K562 (cell line): ENCODE measurements around the gene TTLL11. TPM values are rescaled to one million over a fixed set of nuclear protein-coding genes. Genes with fewer than 3 reads are reported as not detected.

ENCODE experiments used
- ATAC-seq: fragments of 200-7000 bp; cut with Tn5 transposase; 3 replicates; pipeline ENCODE4 v1.9.1; 2020; ENCODE audit warnings: moderate library complexity
- BruUV-seq: library from RNA; stranded (reverse); fragments of 400-500 nt; replicated peaks from 2 replicates; lab custom pipeline; 2021; lab: Mats Ljungman, UMichigan
- CTCF ChIA-PET: fragments of 300-600 bp; formaldehyde crosslinking; extraction: SDS; loops from one replicate; lab custom pipeline; 2021; ENCODE audit warnings: low intra/inter-chr PET ratio; lab: Yijun Ruan, JAX
- POLR2A ChIA-PET: fragments of 300-600, 350-650 bp; sonication (Branson Sonifier 250); formaldehyde crosslinking; extraction: SDS; loops from one replicate; lab custom pipeline; 2021; ENCODE audit warnings: antibody characterized with exemption, inconsistent platforms; lab: Yijun Ruan, JAX
- DNase-seq, 4 experiments: peaks; one replicate each; pipeline versions ENCODE4 v3.0.0 to v3.0.0-alpha.2; 2011 to 2018; ENCODE audit warnings: low spot score in 3 of 4, mixed read lengths in 3 of 4; ENCODE audit errors: extremely low read depth in 1 of 4
- FAIRE-seq: peaks from 2 replicates; lab custom pipeline; 2011; peaks lifted over from hg19 to GRCh38; lab: Jason Lieb, UNC
- H2AFZ ChIP-seq: 2 replicates; pipeline ENCODE4 v1.6.0; 2011; ENCODE audit warnings: low read depth, low read length, control low read depth, inconsistent platforms
- H3K27ac ChIP-seq: fragments of 200-600 bp; 3 replicates; pipeline ENCODE4 v1.8.0; 2011; ENCODE audit warnings: low read depth, mild to moderate bottlenecking, control low read depth, inconsistent platforms, low read length, moderate library complexity, mixed read lengths; ENCODE audit errors: extremely low read depth
- H3K27me3 ChIP-seq, 2 experiments: fragments of 300-600 bp in 1 of 2; 2 replicates in 1 of 2; 3 replicates in 1 of 2; pipeline versions ENCODE4 v1.6.0 to v1.8.0; 2011; ENCODE audit warnings: inconsistent platforms in 2 of 2, low read length in 2 of 2, mild to moderate bottlenecking in 1 of 2, mixed read lengths in 1 of 2, moderate library complexity in 1 of 2; ENCODE audit not compliant: control insufficient read depth in 2 of 2, insufficient read depth in 2 of 2
- H3K36me3 ChIP-seq: fragments of 300-600 bp; 3 replicates; pipeline ENCODE4 v1.8.0; 2011; ENCODE audit warnings: mild to moderate bottlenecking, low read length, inconsistent platforms; ENCODE audit not compliant: control insufficient read depth, insufficient read depth
- H3K4me1 ChIP-seq, 2 experiments: fragments of 200-600 bp in 1 of 2; replicated peaks in 1 of 2; 2 replicates in 1 of 2; 3 replicates in 1 of 2; pipeline versions ENCODE4 v1.5.1 to v1.8.0; 2011; ENCODE audit warnings: inconsistent platforms in 2 of 2, low read length in 2 of 2, mild to moderate bottlenecking in 1 of 2, mixed read lengths in 1 of 2, moderate library complexity in 1 of 2; ENCODE audit not compliant: control insufficient read depth in 2 of 2, insufficient read depth in 2 of 2
- H3K4me2 ChIP-seq: 2 replicates; pipeline ENCODE4 v1.6.1; 2011; ENCODE audit warnings: low read length, control low read depth, inconsistent platforms, mixed read lengths; ENCODE audit not compliant: insufficient read depth
- H3K4me3 ChIP-seq: fragments of 200-600 bp; sonication (generic), shearing (Covaris generic); 2 replicates; pipeline ENCODE4 v1.5.1; 2016; ENCODE audit warnings: control low read depth, inconsistent platforms
- H3K79me2 ChIP-seq: fragments of 200-600 bp; 3 replicates; pipeline ENCODE4 v1.8.0; 2011; ENCODE audit warnings: low read length, inconsistent platforms; ENCODE audit not compliant: control insufficient read depth, insufficient read depth
- H3K9ac ChIP-seq, 2 experiments: 2 replicates each; pipeline versions ENCODE4 v1.6.0 to v1.6.1; 2011; ENCODE audit warnings: low read depth in 2 of 2, low read length in 2 of 2, control low read depth in 1 of 2, inconsistent platforms in 1 of 2, mild to moderate bottlenecking in 1 of 2, mixed read lengths in 1 of 2; ENCODE audit not compliant: insufficient read depth in 1 of 2
- H3K9me1 ChIP-seq: one replicate; pipeline ENCODE4 v1.6.0; 2011; ENCODE audit warnings: inconsistent platforms, mild to moderate bottlenecking, low read length, moderate library complexity; ENCODE audit not compliant: control insufficient read depth, insufficient read depth
- H3K9me3 ChIP-seq: replicated peaks from 2 replicates; pipeline ENCODE4 v1.5.1; 2011; ENCODE audit warnings: low read depth, low read length, inconsistent platforms; ENCODE audit not compliant: control insufficient read depth, insufficient read depth
- H4K20me1 ChIP-seq: replicated peaks from 2 replicates; pipeline ENCODE4 v1.6.1; 2011; ENCODE audit warnings: low read length, inconsistent platforms, mixed read lengths; ENCODE audit not compliant: control insufficient read depth, insufficient read depth
- ARID3B ChIP-seq: fragments of 250-450 bp; sonication (Bioruptor Pico); IDR thresholded peaks from 2 replicates; pipeline ENCODE4 v1.4.0; 2020; ENCODE audit warnings: borderline replicate concordance
- CBFA2T3 ChIP-seq: fragments of 450-650 bp; IDR thresholded peaks from 2 replicates; pipeline ENCODE4 v1.6.1; 2017
- CHAMP1 ChIP-seq: fragments of 450-650 bp; IDR thresholded peaks from 2 replicates; pipeline ENCODE4 v1.6.1; 2016; ENCODE audit warnings: mild to moderate bottlenecking
- ELF2 ChIP-seq: fragments of 250-450 bp; sonication (Bioruptor Pico); IDR thresholded peaks from 2 replicates; pipeline ENCODE4 v1.5.0; 2021; ENCODE audit warnings: mild to moderate bottlenecking
- NR0B1 ChIP-seq: fragments of 450-650 bp; IDR thresholded peaks from one replicate; pipeline ENCODE4 v1.6.1; 2018; ENCODE audit warnings: mild to moderate bottlenecking, moderate library complexity; ENCODE audit not compliant: partially characterized antibody
- SLC30A9 ChIP-seq: fragments of 250-450 bp; sonication (Bioruptor Pico); IDR thresholded peaks from 2 replicates; pipeline ENCODE4 v1.8.0; 2022; ENCODE audit warnings: mild to moderate bottlenecking, moderate library complexity
- SMC3 ChIP-seq: conservative IDR thresholded peaks from 2 replicates; pipeline ENCODE4 v1.6.1; 2011; ENCODE audit warnings: low read depth, low read length, improper control_type of control experiment; ENCODE audit not compliant: insufficient read depth
- SNRNP70 ChIP-seq: fragments of 200-400 bp; formaldehyde crosslinking; optimal IDR thresholded peaks from 2 replicates; pipeline ENCODE3; 2017; ENCODE audit warnings: low read depth, low read length
- TEAD1 ChIP-seq, 2 experiments: fragments of 450-650 bp in 1 of 2; sonication (generic) in 1 of 2; formaldehyde crosslinking; IDR thresholded peaks; 2 replicates each; pipeline versions ENCODE4 v1.4.0 to v1.8.0; 2020 to 2022; ENCODE audit warnings: mild to moderate bottlenecking in 2 of 2, missing genetic modification reagents in 1 of 2
- ZMIZ1 ChIP-seq, 2 experiments: fragments of 150-350 bp in 1 of 2; IDR thresholded peaks; 2 replicates each; pipeline ENCODE4 v1.6.1; 2012 to 2016; ENCODE audit warnings: low read depth in 2 of 2, low read length in 2 of 2, mild to moderate bottlenecking in 1 of 2, moderate library complexity in 1 of 2
- ZSCAN32 ChIP-seq: fragments of 450-650 bp; formaldehyde crosslinking; IDR thresholded peaks from 2 replicates; pipeline ENCODE4 v1.4.0; 2020; ENCODE audit warnings: mild to moderate bottlenecking, moderate library complexity
- WGBS: fragments of 100-300 bp; shearing (Covaris generic); methylation state at CpG from one replicate; pipeline ENCODE4 v1.1.6; 2016; ENCODE audit warnings: low coverage, mixed read lengths; ENCODE audit not compliant: insufficient coverage; ENCODE audit errors: missing lambda C conversion rate; 5-methylcytosine and 5-hydroxymethylcytosine counted together
- in situ Hi-C: fragments of 300-500 bp; cut with MboI; formaldehyde crosslinking; loops from 4 replicates; pipeline ENCODE4 v1.15.0; 2018; ENCODE audit warnings: inconsistent platforms, mixed read lengths
- intact Hi-C: fragments of 100-400 bp; cut with micrococcal nuclease; formaldehyde crosslinking; loops from 2 replicates; pipeline ENCODE4 v1.14.2; 2022
- polyA plus RNA-seq, 8 experiments: library from polyadenylated mRNA; depleted of rRNA in 4 of 8; stranded (reverse) in 5 of 8; unstranded in 3 of 8; fragments of >200 nt; fragmentation: Nextera tagmentation in 2 of 8; fragmentation: Illumina TruSeq in 1 of 8; extraction: Ambion mirVana in 2 of 8; extraction: Trizol in 1 of 8; gene quantifications; 2 replicates each; pipeline versions ENCODE4 v1.2.1 to v1.2.3, GENCODE V29; 2011 to 2014; ENCODE audit warnings: inconsistent platforms in 1 of 8, missing spikeins in 1 of 8
- total RNA-seq, 7 experiments: library from RNA; depleted of rRNA in 6 of 7; stranded (reverse); fragments of >200 nt in 6 of 7; fragmentation: Illumina TruSeq in 2 of 7; extraction: Trizol in 2 of 7; gene quantifications; 2 replicates each; pipeline versions ENCODE4 v1.2.1 to v1.2.3, GENCODE V29; 2011 to 2021; ENCODE audit warnings: low replicate concordance in 1 of 7

The TTLL11 gene
- total and polyA plus RNA-seq, 9 of the 15 experiments (the other 6 are each of a cell fraction or from before 2014, with no cell fraction given): 0.83 to 4.4 (median 2.7) TPM

- TF ChIP-seq ZMIZ1 (IDR thresholded peaks at IDR 0.05; ENCODE audit: low read depth in 2 of 2, low read length in 2 of 2) (no peak), ZSCAN32 (CRISPR knock-in tag) (no peak), CBFA2T3 (peak; percentile 68), SLC30A9 (CRISPR knock-in tag) (no peak), TEAD1 (CRISPR knock-in tag; IDR thresholded peaks at IDR 0.05) (peak in 1 of 2 experiments; percentile 47; a peak in 1 of 4 replicates)
Observed at GRCh38 chr9:121902461-121903135, 190.5 kb downstream of the TTLL11 start (continued).

- intact Hi-C loops: no loop called here
- H3K9me3 ChIP-seq: no peaks in the 10 kb centered on the region; the same call in 1 of the 2 replicates
- FAIRE-seq (no peak), ATAC-seq (no peak), DNase-seq (no peak)
- no peak overlapping the region for H3K27ac ChIP-seq
- 5% methylated on average over 3 of the region's 3 CpGs for WGBS
- no peaks in the 10 kb centered on the region for H4K20me1 ChIP-seq
- H3K9me1 ChIP-seq: no peaks in the 10 kb centered on the region
- in situ Hi-C loops: no loop called here
- H3K4me3 ChIP-seq: no peak overlapping the region
- BruUV-seq: no TSS peak
- H3K4me2 ChIP-seq: no peak overlapping the region
- no peak overlapping the region for H3K9ac ChIP-seq
- no peak overlapping the region for H2AFZ ChIP-seq
- POLR2A ChIA-PET: no interaction called here
- H3K27me3 ChIP-seq: peaks cover 5 to 7% of the 10 kb centered on the region in 2 experiments; a peak in 2 of 5 replicates
- H3K36me3 ChIP-seq: no peaks in the 10 kb centered on the region
- CTCF ChIA-PET: no interaction called here
- peaks cover 0 to under 1% of the 10 kb centered on the region in 2 experiments; a peak in 1 of 5 replicates for H3K4me1 ChIP-seq
- no peaks in the 10 kb centered on the region for H3K79me2 ChIP-seq
- TF ChIP-seq ARID3B (no peak), SMC3 (no peak), CHAMP1 (no peak), NR0B1 (no peak), SLC30A9 (CRISPR knock-in tag) (no peak), ELF2 (CRISPR knock-in tag) (no peak), SNRNP70 (no peak)
Observed at GRCh38 chr9:121901616-121902015, 191.5 kb downstream of the TTLL11 start.
